DOHH2 (cell line): ENCODE data around the gene BICDL1.

Source experiments
- CTCF ChIP-seq: fragments of 200-600 bp; sonication (generic); IDR thresholded peaks from one replicate; pipeline ENCODE4 v1.5.1; 2014; ENCODE audit warnings: antibody characterized with exemption, mild to moderate bottlenecking, low read depth, low read length; ENCODE audit not compliant: poor library complexity, severe bottlenecking
- EZH2phosphoT487 ChIP-seq: fragments of 200-600 bp; sonication (generic); IDR thresholded peaks from 2 replicates; pipeline ENCODE4 v1.6.1; 2017; ENCODE audit warnings: borderline replicate concordance, mild to moderate bottlenecking, antibody characterized with exemption, low read length, moderate library complexity, mixed read lengths

- no peak for TF ChIP-seq CTCF
- TF ChIP-seq EZH2phosphoT487 = no peak
Observed at GRCh38 chr12:120118321-120119061, 129.5 kb downstream of the BICDL1 start.
